Measurements from ENCODE around the gene TCERG1L. TPM values are rescaled to one million over a fixed set of nuclear protein-coding genes. Genes with fewer than 3 reads are reported as not detected.

The TCERG1L gene
- total RNA-seq, 4 donors from 2014 or later = 0.41 TPM; not detected in 3

- Histone ChIP-seq H3K4me1 (no peaks in the 10 kb centered on the region), H3K9me3 (no peaks in the 10 kb centered on the region), H3K4me3 (no peak overlapping the region), H3K27me3 (no peaks in the 10 kb centered on the region), H3K27ac (no peak overlapping the region), H3K36me3 (no peaks in the 10 kb centered on the region)
- no peak for TF ChIP-seq POLR2A (IDR thresholded peaks at IDR 0.05)
- no peak for TF ChIP-seq CTCF (IDR thresholded peaks at IDR 0.05)
- DNase-seq = no peak
- intact Hi-C loops (cut with DNase I; ENCODE audit: low total_unique reads) = no loop called here
Observed at GRCh38 chr10:131076356-131076755, 235.2 kb downstream of the TCERG1L start.

GRCh38 chr10:131075218-131075770 is 236.2 kb downstream of the TCERG1L start:
- intact Hi-C loops (cut with DNase I; ENCODE audit: low total_unique reads) = no loop called here
- no peaks in the 10 kb centered on the region for H3K4me1 ChIP-seq
- H3K27ac ChIP-seq = no peak overlapping the region
- H3K36me3 ChIP-seq = no peaks in the 10 kb centered on the region
- TF ChIP-seq POLR2A (IDR thresholded peaks at IDR 0.05) = no peak
- H3K27me3 ChIP-seq = no peaks in the 10 kb centered on the region
- no peaks in the 10 kb centered on the region for H3K9me3 ChIP-seq
- DNase-seq = no peak
- no peak overlapping the region for H3K4me3 ChIP-seq

DNA sequence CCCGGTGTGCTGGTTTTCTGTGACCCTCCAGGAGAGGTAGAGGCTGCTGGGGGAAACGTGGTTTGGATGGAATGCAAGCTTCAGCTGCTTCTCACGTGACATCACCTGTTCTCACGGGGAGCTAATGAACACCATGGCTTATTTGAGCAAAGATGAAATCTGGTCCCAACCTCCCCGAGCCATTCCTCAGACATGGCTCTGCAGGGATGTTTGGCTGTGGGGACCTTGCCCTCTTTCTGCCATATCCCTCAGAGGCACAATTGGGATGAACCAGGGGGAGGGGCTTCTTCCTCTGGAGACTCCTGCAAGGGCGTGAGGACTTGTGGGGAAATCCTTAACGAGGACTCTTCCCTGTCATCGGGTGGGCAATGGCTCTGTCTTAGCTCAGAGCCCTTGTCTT is 236.8 kb downstream of the TCERG1L start:
- TF ChIP-seq CTCF (IDR thresholded peaks at IDR 0.05) (no peak), POLR2A (IDR thresholded peaks at IDR 0.05) (no peak)
- Histone ChIP-seq H3K4me1 (no peaks in the 10 kb centered on the region), H3K9me3 (no peaks in the 10 kb centered on the region), H3K27ac (no peak overlapping the region), H3K27me3 (no peaks in the 10 kb centered on the region), H3K4me3 (no peak overlapping the region), H3K36me3 (no peaks in the 10 kb centered on the region)
- intact Hi-C loops (cut with DNase I; ENCODE audit: low total_unique reads) = no loop called here
- no peak for DNase-seq

GRCh38 chr10:131073469-131074035 is 238.0 kb downstream of the TCERG1L start:
- H3K27me3 ChIP-seq = no peaks in the 10 kb centered on the region
- no peaks in the 10 kb centered on the region for H3K9me3 ChIP-seq
- no peaks in the 10 kb centered on the region for H3K36me3 ChIP-seq
- H3K4me1 ChIP-seq = no peaks in the 10 kb centered on the region
- intact Hi-C loops (cut with DNase I; ENCODE audit: low total_unique reads) = no loop called here
- TF ChIP-seq POLR2A (IDR thresholded peaks at IDR 0.05) (no peak), CTCF (IDR thresholded peaks at IDR 0.05) (no peak)
- no peak overlapping the region for H3K4me3 ChIP-seq
- DNase-seq = no peak
- H3K27ac ChIP-seq = no peak overlapping the region

DNA sequence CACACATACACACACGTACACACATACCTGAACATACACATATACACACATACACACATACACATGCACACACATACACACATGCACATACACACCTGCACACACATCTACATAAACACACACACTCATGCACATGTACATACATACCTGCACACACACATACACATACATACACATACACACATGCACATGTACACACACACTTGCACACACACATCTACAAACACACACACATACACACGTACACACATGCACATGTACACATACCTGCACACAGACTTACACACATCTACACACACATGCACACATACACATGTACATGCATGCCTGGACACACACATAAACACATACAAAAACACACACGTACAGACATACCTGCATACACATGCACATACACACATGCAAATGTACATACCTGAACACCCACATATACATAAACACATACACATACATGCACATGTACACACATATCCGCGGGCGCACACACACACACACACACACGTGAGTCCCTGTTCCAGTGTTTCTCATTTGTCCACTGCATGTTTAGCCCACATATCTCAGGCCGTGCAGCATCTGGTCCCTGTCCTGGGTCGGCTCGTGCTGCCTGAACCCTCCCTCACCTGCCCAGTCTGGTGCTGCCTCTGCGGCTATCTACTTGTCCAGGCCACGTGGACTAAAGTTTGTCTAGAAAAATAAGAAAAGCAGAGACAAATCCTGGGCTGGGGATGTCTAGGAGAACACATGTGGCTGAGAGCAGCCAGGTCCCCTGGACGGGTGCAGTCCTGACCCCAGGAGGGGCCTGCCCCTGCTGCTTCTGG is 238.7 kb downstream of the TCERG1L start:
- H3K4me3 ChIP-seq = no peak overlapping the region
- TF ChIP-seq POLR2A (IDR thresholded peaks at IDR 0.05) (no peak), CTCF (IDR thresholded peaks at IDR 0.05) (no peak)
- no peak for DNase-seq
- H3K27ac ChIP-seq = no peak overlapping the region
- no peaks in the 10 kb centered on the region for H3K4me1 ChIP-seq
- no peaks in the 10 kb centered on the region for H3K9me3 ChIP-seq
- no peaks in the 10 kb centered on the region for H3K36me3 ChIP-seq
- no peaks in the 10 kb centered on the region for H3K27me3 ChIP-seq
- intact Hi-C loops (cut with DNase I; ENCODE audit: low total_unique reads) = no loop called here
